T-cell (primary cell): Measurements from ENCODE around the gene CHD9NB. TPM values are rescaled to one million over a fixed set of nuclear protein-coding genes. Genes with fewer than 3 reads are reported as not detected.

Experiments used
- ATAC-seq, 4 experiments: fragments of 200-7000 bp in 3 of 4; fragments of 150-1000 bp in 1 of 4; cut with Tn5 transposase; replicated peaks in 1 of 4; 1 replicate in 3 of 4; 2 replicates in 1 of 4; pipeline ENCODE4 v1.10.0; 2021; ENCODE audit warnings: moderate library complexity in 3 of 4, mild to moderate bottlenecking in 2 of 4, moderate number of reproducible peaks in 1 of 4
- CTCF ChIA-PET, 2 donors: fragments of 300-600 bp; sonication (Branson Sonifier 250); formaldehyde crosslinking; loops; one replicate each; lab custom pipeline; 2022; ENCODE audit warnings: antibody characterized with exemption in 2 of 2; lab: Charles Lee
- POLR2A ChIA-PET, 2 donors: fragments of 300-600 bp; sonication (Branson Sonifier 250); formaldehyde crosslinking; loops; one replicate each; lab custom pipeline; 2022; ENCODE audit warnings: antibody characterized with exemption in 2 of 2; lab: Charles Lee
- DNase-seq, 35 experiments: peaks; one replicate each; pipeline versions ENCODE4 v3.0.0 to v3.0.0-alpha.2; 2013 to 2023
- H3K27ac ChIP-seq: one replicate; pipeline ENCODE4 v1.5.1; 2013; ENCODE audit warnings: low read length
- H3K27me3 ChIP-seq, 2 experiments: replicated peaks in 1 of 2; 1 replicate in 1 of 2; 2 replicates in 1 of 2; pipeline versions ENCODE4 v1.6.1 to v1.7.0; 2013; ENCODE audit warnings: low read length in 1 of 2, mixed read lengths in 1 of 2; ENCODE audit not compliant: control insufficient read depth in 2 of 2, insufficient read depth in 2 of 2; ENCODE audit errors: extremely low read depth in 1 of 2
- H3K36me3 ChIP-seq, 2 donors: 1 replicate in 1 of 2; 2 replicates in 1 of 2; pipeline versions ENCODE4 v1.6.1 to v1.7.0; 2013; ENCODE audit warnings: low read length in 1 of 2; ENCODE audit not compliant: control insufficient read depth in 2 of 2, insufficient read depth in 1 of 2; ENCODE audit errors: extremely low read depth in 1 of 2
- H3K4me1 ChIP-seq, 2 experiments: 1 replicate in 1 of 2; 2 replicates in 1 of 2; pipeline versions ENCODE4 v1.6.1 to v1.7.0; 2013; ENCODE audit warnings: low read length in 2 of 2, mixed read lengths in 1 of 2; ENCODE audit not compliant: insufficient read depth in 2 of 2, control insufficient read depth in 1 of 2; ENCODE audit errors: extremely low read depth in 1 of 2
- H3K4me3 ChIP-seq, 2 donors: 1 replicate in 1 of 2; 2 replicates in 1 of 2; pipeline versions ENCODE4 v1.5.1 to v1.7.0; 2013; ENCODE audit warnings: mild to moderate bottlenecking in 2 of 2, low read length in 1 of 2, moderate library complexity in 1 of 2; ENCODE audit not compliant: control insufficient read depth in 1 of 2; ENCODE audit errors: extremely low read depth in 1 of 2
- H3K9me3 ChIP-seq: 2 replicates; pipeline ENCODE4 v1.7.0; 2013
- H3K27ac Mint-ChIP-seq, 2 donors: one replicate each; pipeline ENCODE4 v1.8.0; 2020 to 2021; ENCODE audit warnings: mild to moderate bottlenecking in 2 of 2, mixed read lengths in 2 of 2
- H3K27me3 Mint-ChIP-seq, 2 donors: one replicate each; pipeline ENCODE4 v1.8.0; 2021 to 2022; ENCODE audit warnings: mixed read lengths in 2 of 2
- H3K36me3 Mint-ChIP-seq: one replicate; pipeline ENCODE4 v1.8.0; 2021; ENCODE audit warnings: mixed read lengths
- H3K4me1 Mint-ChIP-seq, 3 donors: one replicate each; pipeline ENCODE4 v1.8.0; 2020 to 2022; ENCODE audit warnings: mixed read lengths in 3 of 3, mild to moderate bottlenecking in 1 of 3
- H3K4me3 Mint-ChIP-seq, 3 donors: one replicate each; pipeline ENCODE4 v1.8.0; 2020 to 2022; ENCODE audit warnings: mild to moderate bottlenecking in 3 of 3, mixed read lengths in 3 of 3, moderate library complexity in 3 of 3
- H3K9me3 Mint-ChIP-seq, 3 donors: one replicate each; pipeline ENCODE4 v1.8.0; 2020 to 2022; ENCODE audit warnings: mixed read lengths in 3 of 3
- WGBS: methylation state at CpG from one replicate; pipeline ENCODE4 v1.1.5; 2013; ENCODE audit warnings: missing lambda C conversion rate; ENCODE audit not compliant: insufficient coverage; 5-methylcytosine and 5-hydroxymethylcytosine counted together
- total RNA-seq, 35 experiments: library from RNA in 6 of 35; stranded (reverse) in 6 of 35; fragments of 120-200 nt in 1 of 35; gene quantifications; one replicate each; pipeline versions ENCODE4 v1.2.1 to v1.2.4 and lab custom pipeline; 2013 to 2026

The CHD9NB gene
- total RNA-seq, 5 donors from 2014 or later (not counting 1 experiment from before 2014, with no cell fraction given) = not detected

DNA sequence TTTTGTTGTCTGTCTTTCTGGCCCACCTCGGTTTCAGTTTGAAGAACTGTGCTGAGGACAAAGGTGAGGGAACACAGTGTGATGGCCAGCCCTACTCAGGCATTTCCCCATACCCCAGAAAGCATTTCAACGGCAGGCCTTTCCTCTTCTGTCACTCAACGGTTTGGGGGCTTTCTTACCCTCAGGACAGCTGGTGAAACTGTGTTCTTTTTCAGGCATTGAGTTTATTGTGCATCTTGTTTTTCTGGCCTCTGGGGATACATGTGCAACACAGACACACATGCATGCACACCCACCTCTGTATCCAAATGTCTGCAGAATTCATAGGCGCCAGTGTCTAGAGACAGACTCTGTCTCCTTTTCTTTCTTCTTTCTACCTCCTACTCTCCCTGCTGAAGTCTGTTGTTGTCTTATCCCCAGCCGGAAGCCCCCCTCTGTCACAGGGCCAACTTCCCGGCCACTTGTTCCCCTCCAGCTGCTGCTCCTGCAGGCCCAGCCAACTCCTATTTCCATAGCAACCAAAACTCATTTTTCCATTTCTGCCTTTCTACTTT is 19.1 kb upstream of the CHD9NB start:
- no peak overlapping the region for H3K27ac Mint-ChIP-seq
- ChIA-PET POLR2A (interaction anchor here in 1 of 2 donors (0.7 kb wide), 1 partner anchor 174 kb away, joined by 5 read pairs; no protein-coding TSS in a partner anchor), CTCF (interaction anchor here in 1 of 2 donors (0.6 kb wide), 1 partner anchor 11 kb away, joined by 4 read pairs; no protein-coding TSS in a partner anchor)
- Histone ChIP-seq H3K27me3 (no peaks in the 10 kb centered on the region), H3K9me3 (no peaks in the 10 kb centered on the region), H3K4me3 (no peak overlapping the region), H3K27ac (no peak overlapping the region), H3K36me3 (no peaks in the 10 kb centered on the region), H3K4me1 (peaks cover 7 to 22% of the 10 kb centered on the region in 2 experiments)
- peaks cover 32 to 35% (median 33%) of the 10 kb centered on the region in 3 donors for H3K4me1 Mint-ChIP-seq
- H3K9me3 Mint-ChIP-seq = peaks cover 0 to 5% (median 0%) of the 10 kb centered on the region in 3 donors
- no peak for ATAC-seq
- H3K27me3 Mint-ChIP-seq = no peaks in the 10 kb centered on the region
- no peak for DNase-seq
- H3K4me3 Mint-ChIP-seq = no peak overlapping the region
- WGBS = 79% methylated on average over 3 of the region's 6 CpGs
- H3K36me3 Mint-ChIP-seq = peaks cover 8% of the 10 kb centered on the region

DNA sequence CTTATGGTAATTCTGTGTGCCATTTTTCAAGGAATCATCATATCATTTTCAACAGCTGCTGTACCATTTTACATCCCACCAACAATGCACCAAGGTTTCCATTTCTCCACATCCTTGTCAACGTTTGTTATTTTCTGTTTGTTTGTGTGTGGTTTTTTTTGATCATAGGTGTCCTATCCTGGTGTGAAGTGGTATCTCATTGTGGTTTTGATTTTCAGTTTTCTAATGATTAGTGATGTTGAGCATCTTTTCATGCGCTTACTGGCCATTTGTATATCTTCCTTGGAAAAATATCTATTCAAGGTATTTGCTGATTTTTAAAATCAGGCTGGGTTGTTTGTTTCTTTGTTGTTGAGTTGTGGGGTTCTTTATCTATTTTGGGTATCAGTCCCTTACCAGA is 17.1 kb upstream of the CHD9NB start:
- CTCF ChIA-PET = interaction anchor here in 1 of 2 donors (0.7 kb wide), 1 partner anchor 60 kb away, joined by 3 read pairs; no protein-coding TSS in a partner anchor
- Mint-ChIP-seq H3K27me3 (no peaks in the 10 kb centered on the region), H3K9me3 (peaks cover 0 to 5% (median 0%) of the 10 kb centered on the region in 3 donors), H3K36me3 (peaks cover 4% of the 10 kb centered on the region), H3K27ac (peak overlapping the region in 1 of 2 donors; percentile 16), H3K4me3 (peak overlapping the region in 1 of 3 donors; percentile 40), H3K4me1 (peaks cover 45 to 48% (median 45%) of the 10 kb centered on the region in 3 donors)
- H3K9me3 ChIP-seq = no peaks in the 10 kb centered on the region
- no peaks in the 10 kb centered on the region for H3K36me3 ChIP-seq
- peaks cover 10 to 32% of the 10 kb centered on the region in 2 experiments for H3K4me1 ChIP-seq
- no peaks in the 10 kb centered on the region for H3K27me3 ChIP-seq
- ATAC-seq (no peak), DNase-seq (no peak)
- POLR2A ChIA-PET = no interaction called here
- no peak overlapping the region for H3K27ac ChIP-seq
- 100% methylated on average over 1 of the region's 2 CpGs for WGBS
- no peak overlapping the region for H3K4me3 ChIP-seq

GRCh38 chr16:53068423-53068833 is 15.7 kb upstream of the CHD9NB start:
- POLR2A ChIA-PET = no interaction called here
- Histone ChIP-seq H3K4me1 (peaks cover 10 to 37% of the 10 kb centered on the region in 2 experiments), H3K36me3 (no peaks in the 10 kb centered on the region), H3K27ac (peak overlapping the region; percentile 52), H3K9me3 (no peaks in the 10 kb centered on the region), H3K4me3 (peak overlapping the region in 1 of 2 donors; percentile 2), H3K27me3 (no peaks in the 10 kb centered on the region)
- no peaks in the 10 kb centered on the region for H3K36me3 Mint-ChIP-seq
- ATAC-seq (peak; percentile 70 to 91 (median 80)), DNase-seq (peak in 5 of 35 experiments; percentile 4 to 39 (median 14))
- WGBS = 56% methylated on average over 3 of the region's 4 CpGs
- no peaks in the 10 kb centered on the region for H3K9me3 Mint-ChIP-seq
- CTCF ChIA-PET = interaction anchor here in 1 of 2 donors (0.8 kb wide), 1 partner anchor 215 kb away, joined by 3 read pairs; no protein-coding TSS in a partner anchor
- peaks cover 46 to 55% (median 49%) of the 10 kb centered on the region in 3 donors for H3K4me1 Mint-ChIP-seq
- H3K27ac Mint-ChIP-seq = peak overlapping the region; percentile 44 to 81
- H3K4me3 Mint-ChIP-seq = peak overlapping the region; percentile 46 to 70 (median 50)
- H3K27me3 Mint-ChIP-seq = no peaks in the 10 kb centered on the region

DNA sequence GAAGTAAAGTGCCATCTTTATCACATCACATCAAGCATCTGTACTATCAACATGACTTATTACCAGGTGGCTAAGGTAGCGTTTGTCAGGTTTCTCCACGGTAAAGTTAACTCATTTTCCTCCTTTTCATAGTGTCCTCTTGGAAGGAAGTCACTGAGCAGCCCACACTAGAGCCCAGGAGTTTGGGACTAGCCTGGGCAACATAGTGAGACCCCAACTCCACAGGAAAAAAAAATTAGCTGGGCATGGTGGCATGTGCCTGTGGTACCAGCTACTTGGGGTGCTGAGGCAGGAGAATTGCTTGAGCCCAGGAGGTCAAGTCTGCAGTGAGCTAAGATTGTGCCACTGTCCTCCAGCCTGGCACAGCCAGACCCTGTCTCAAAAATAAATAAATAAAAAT is 15.0 kb upstream of the CHD9NB start:
- WGBS = no CpG with 5 or more reads among the region's 2 CpGs
- Histone ChIP-seq H3K27me3 (no peaks in the 10 kb centered on the region), H3K36me3 (no peaks in the 10 kb centered on the region), H3K27ac (peak overlapping the region; percentile 52), H3K4me1 (peaks cover 10 to 37% of the 10 kb centered on the region in 2 experiments), H3K4me3 (peak overlapping the region in 1 of 2 donors; percentile 2), H3K9me3 (no peaks in the 10 kb centered on the region)
- H3K4me1 Mint-ChIP-seq = peaks cover 46 to 55% (median 49%) of the 10 kb centered on the region in 3 donors
- peak overlapping the region; percentile 22 to 37 for H3K27ac Mint-ChIP-seq
- DNase-seq = no peak
- no peaks in the 10 kb centered on the region for H3K27me3 Mint-ChIP-seq
- ChIA-PET POLR2A (no interaction called here), CTCF (interaction anchor here in 1 of 2 donors (0.8 kb wide), 1 partner anchor 216 kb away, joined by 3 read pairs; no protein-coding TSS in a partner anchor)
- no peaks in the 10 kb centered on the region for H3K36me3 Mint-ChIP-seq
- peak overlapping the region in 1 of 3 donors; percentile 6 for H3K4me3 Mint-ChIP-seq
- no peaks in the 10 kb centered on the region for H3K9me3 Mint-ChIP-seq
- ATAC-seq = no peak

DNA sequence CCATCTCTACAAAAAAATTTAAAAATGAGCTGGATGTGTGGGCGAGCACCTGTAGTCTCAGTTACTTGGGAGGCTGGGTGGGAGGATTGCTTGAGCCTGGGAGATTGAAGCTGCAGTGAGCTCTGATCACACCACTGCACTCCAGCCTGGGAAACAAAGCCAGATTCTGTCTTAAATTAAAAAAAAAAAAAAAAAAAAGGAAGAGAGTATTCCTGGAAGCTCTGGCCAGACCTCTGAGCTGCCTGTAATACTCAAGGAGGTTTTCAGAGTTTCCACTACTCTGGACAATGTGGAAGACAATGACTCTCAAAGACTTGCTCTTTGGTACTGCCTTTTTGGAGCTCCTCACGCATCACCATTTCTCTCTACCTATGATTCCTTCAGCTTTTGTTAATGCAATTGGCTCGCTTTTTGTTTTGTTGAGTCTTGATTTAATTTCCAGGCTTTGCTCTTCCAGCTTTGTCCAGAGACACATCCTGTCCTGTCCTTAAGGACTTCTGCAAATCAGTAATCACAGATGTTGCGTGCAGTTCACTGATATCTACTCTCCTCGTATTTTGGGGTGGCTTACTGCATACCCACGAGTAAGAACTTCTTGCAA is 12.9 kb upstream of the CHD9NB start:
- H3K27me3 ChIP-seq = no peaks in the 10 kb centered on the region
- H3K4me3 ChIP-seq = no peak overlapping the region
- no peaks in the 10 kb centered on the region for H3K9me3 ChIP-seq
- peaks cover 12 to 47% of the 10 kb centered on the region in 2 experiments for H3K4me1 ChIP-seq
- no peak overlapping the region for H3K27ac ChIP-seq
- ATAC-seq = no peak
- ChIA-PET CTCF (interaction anchor here in 1 of 2 donors (0.6 kb wide), 2 partner anchors 137 to 397 kb away, joined by 4 to 9 read pairs; no protein-coding TSS in a partner anchor), POLR2A (interaction anchor here in 1 of 2 donors (0.6 kb wide), 1 partner anchor 33 kb away, joined by 5 read pairs; no protein-coding TSS in a partner anchor)
- WGBS = 100% methylated on average over 3 of the region's 6 CpGs
- no peak overlapping the region for H3K27ac Mint-ChIP-seq
- no peak for DNase-seq
- H3K4me3 Mint-ChIP-seq = no peak overlapping the region
- H3K36me3 Mint-ChIP-seq = no peaks in the 10 kb centered on the region
- H3K27me3 Mint-ChIP-seq = no peaks in the 10 kb centered on the region
- peaks cover 49 to 61% (median 53%) of the 10 kb centered on the region in 3 donors for H3K4me1 Mint-ChIP-seq
- no peaks in the 10 kb centered on the region for H3K36me3 ChIP-seq
- H3K9me3 Mint-ChIP-seq = no peaks in the 10 kb centered on the region

DNA sequence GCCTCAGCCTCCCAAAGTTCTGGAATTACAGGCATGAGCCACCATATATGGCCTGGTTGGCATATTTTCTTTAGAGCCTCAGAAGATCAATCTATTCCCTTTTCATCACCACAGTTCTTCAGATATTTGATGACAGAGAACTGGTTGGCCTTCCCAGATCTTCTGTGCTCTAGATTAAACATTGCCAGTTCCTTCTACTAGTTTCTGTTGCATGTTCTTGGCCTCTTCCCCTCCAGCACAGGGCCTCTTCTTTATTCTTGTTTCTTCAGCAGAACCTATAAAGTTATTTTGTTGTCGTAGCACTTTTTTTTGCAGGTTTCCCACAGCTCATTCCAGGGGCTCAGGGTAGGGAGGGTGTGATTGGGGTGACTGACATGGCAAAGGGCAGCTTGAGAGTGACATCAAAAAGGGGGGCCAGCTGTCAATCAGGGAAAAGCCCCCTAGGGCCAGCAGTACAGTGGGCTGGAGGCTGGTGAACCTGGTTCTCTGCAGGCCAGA is 11.4 kb upstream of the CHD9NB start:
- no peak for DNase-seq
- Histone ChIP-seq H3K27me3 (no peaks in the 10 kb centered on the region), H3K4me1 (peaks cover 12 to 45% of the 10 kb centered on the region in 2 experiments), H3K36me3 (no peaks in the 10 kb centered on the region), H3K9me3 (no peaks in the 10 kb centered on the region), H3K27ac (no peak overlapping the region), H3K4me3 (no peak overlapping the region)
- Mint-ChIP-seq H3K27me3 (no peaks in the 10 kb centered on the region), H3K4me1 (peaks cover 38 to 49% (median 40%) of the 10 kb centered on the region in 3 donors), H3K4me3 (no peak overlapping the region), H3K9me3 (no peaks in the 10 kb centered on the region), H3K36me3 (no peaks in the 10 kb centered on the region), H3K27ac (no peak overlapping the region)
- ChIA-PET CTCF (no interaction called here), POLR2A (no interaction called here)
- no peak for ATAC-seq
- 100% methylated on average over 1 of the region's 1 CpG for WGBS
